K562 (cell line): ENCODE results near the gene HCRTR1.

Experiments used
- ATF1 ChIP-seq, 2 experiments: fragments of 450-650 bp in 1 of 2; IDR thresholded peaks; 2 replicates each; pipeline ENCODE4 v1.6.1; 2016; ENCODE audit warnings: missing compliant biosample characterization in 1 of 2, missing genetic modification characterization in 1 of 2
- ELF4 ChIP-seq: fragments of 450-650 bp; formaldehyde crosslinking; IDR thresholded peaks from 2 replicates; pipeline ENCODE4 v1.4.0; 2022; ENCODE audit warnings: missing genetic modification characterization
- RFX5 ChIP-seq: IDR thresholded peaks from 2 replicates; pipeline ENCODE4 v1.6.1; 2011; ENCODE audit warnings: low read depth, mild to moderate bottlenecking, improper control_type of control experiment, low read length
- ZKSCAN3 ChIP-seq: fragments of 250-450 bp; sonication (Bioruptor Pico); IDR thresholded peaks from 2 replicates; pipeline ENCODE4 v1.4.0; 2020
- ZNF717 ChIP-seq: fragments of 250-450 bp; sonication (Bioruptor Pico); IDR thresholded peaks from 2 replicates; pipeline ENCODE4 v1.5.0; 2021
- TF ChIP-seq, protein P1 (sequence below), 3 experiments: IDR thresholded peaks in 2 of 3; conservative IDR thresholded peaks in 1 of 3; 2 replicates each; pipeline ENCODE4 v1.5.1; 2011 to 2012; ENCODE audit warnings: low read length in 3 of 3, mild to moderate bottlenecking in 3 of 3, control low read depth in 2 of 3, improper control_type of control experiment in 1 of 3, inconsistent platforms in 1 of 3, low read depth in 1 of 3, mixed read lengths in 1 of 3, moderate library complexity in 1 of 3; ENCODE audit not compliant: insufficient read depth in 2 of 3
- TF ChIP-seq, protein P2 (sequence below), 2 experiments: fragments of 450-650 bp; IDR thresholded peaks; 2 replicates each; pipeline ENCODE4 v1.6.1; 2016; ENCODE audit warnings: mild to moderate bottlenecking in 2 of 2, borderline replicate concordance in 1 of 2, low read depth in 1 of 2, moderate library complexity in 1 of 2

DNA sequence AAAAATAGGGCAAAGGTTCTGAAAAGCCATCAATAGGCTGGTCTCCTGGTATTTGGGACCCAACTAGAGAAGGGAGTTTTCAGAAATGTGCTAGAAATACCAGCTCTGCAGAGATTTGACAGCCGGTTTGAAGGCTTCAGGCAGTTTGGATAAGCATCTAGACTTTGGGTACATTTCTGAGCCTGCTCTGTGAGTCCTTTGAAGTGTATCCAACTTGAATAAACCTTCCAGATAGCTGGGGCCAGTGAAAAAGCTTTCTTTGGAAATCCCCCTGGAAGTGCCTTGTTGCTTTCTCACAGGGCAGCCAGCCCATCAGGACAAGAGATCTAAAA is 33.6 kb downstream of the HCRTR1 start:
- TF ChIP-seq ELF4 (CRISPR knock-in tag) (no peak), ATF1 (CRISPR knock-in tag; IDR thresholded peaks at IDR 0.05) (no peak), ATF1 (tag; IDR thresholded peaks at IDR 0.05) (no peak), ZKSCAN3 (CRISPR knock-in tag) (no peak), ZNF717 (CRISPR knock-in tag) (no peak), RFX5 (no peak)
- TF ChIP-seq, protein P1, sequence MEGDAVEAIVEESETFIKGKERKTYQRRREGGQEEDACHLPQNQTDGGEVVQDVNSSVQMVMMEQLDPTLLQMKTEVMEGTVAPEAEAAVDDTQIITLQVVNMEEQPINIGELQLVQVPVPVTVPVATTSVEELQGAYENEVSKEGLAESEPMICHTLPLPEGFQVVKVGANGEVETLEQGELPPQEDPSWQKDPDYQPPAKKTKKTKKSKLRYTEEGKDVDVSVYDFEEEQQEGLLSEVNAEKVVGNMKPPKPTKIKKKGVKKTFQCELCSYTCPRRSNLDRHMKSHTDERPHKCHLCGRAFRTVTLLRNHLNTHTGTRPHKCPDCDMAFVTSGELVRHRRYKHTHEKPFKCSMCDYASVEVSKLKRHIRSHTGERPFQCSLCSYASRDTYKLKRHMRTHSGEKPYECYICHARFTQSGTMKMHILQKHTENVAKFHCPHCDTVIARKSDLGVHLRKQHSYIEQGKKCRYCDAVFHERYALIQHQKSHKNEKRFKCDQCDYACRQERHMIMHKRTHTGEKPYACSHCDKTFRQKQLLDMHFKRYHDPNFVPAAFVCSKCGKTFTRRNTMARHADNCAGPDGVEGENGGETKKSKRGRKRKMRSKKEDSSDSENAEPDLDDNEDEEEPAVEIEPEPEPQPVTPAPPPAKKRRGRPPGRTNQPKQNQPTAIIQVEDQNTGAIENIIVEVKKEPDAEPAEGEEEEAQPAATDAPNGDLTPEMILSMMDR (IDR thresholded peaks at IDR 0.05 in 2 of 3, conservative IDR thresholded peaks at IDR 0.05 in 1 of 3; ENCODE audit: insufficient read depth in 2 of 3, low read depth in 1 of 3, low read length in 3 of 3) = no peak
- TF ChIP-seq, protein P2, sequence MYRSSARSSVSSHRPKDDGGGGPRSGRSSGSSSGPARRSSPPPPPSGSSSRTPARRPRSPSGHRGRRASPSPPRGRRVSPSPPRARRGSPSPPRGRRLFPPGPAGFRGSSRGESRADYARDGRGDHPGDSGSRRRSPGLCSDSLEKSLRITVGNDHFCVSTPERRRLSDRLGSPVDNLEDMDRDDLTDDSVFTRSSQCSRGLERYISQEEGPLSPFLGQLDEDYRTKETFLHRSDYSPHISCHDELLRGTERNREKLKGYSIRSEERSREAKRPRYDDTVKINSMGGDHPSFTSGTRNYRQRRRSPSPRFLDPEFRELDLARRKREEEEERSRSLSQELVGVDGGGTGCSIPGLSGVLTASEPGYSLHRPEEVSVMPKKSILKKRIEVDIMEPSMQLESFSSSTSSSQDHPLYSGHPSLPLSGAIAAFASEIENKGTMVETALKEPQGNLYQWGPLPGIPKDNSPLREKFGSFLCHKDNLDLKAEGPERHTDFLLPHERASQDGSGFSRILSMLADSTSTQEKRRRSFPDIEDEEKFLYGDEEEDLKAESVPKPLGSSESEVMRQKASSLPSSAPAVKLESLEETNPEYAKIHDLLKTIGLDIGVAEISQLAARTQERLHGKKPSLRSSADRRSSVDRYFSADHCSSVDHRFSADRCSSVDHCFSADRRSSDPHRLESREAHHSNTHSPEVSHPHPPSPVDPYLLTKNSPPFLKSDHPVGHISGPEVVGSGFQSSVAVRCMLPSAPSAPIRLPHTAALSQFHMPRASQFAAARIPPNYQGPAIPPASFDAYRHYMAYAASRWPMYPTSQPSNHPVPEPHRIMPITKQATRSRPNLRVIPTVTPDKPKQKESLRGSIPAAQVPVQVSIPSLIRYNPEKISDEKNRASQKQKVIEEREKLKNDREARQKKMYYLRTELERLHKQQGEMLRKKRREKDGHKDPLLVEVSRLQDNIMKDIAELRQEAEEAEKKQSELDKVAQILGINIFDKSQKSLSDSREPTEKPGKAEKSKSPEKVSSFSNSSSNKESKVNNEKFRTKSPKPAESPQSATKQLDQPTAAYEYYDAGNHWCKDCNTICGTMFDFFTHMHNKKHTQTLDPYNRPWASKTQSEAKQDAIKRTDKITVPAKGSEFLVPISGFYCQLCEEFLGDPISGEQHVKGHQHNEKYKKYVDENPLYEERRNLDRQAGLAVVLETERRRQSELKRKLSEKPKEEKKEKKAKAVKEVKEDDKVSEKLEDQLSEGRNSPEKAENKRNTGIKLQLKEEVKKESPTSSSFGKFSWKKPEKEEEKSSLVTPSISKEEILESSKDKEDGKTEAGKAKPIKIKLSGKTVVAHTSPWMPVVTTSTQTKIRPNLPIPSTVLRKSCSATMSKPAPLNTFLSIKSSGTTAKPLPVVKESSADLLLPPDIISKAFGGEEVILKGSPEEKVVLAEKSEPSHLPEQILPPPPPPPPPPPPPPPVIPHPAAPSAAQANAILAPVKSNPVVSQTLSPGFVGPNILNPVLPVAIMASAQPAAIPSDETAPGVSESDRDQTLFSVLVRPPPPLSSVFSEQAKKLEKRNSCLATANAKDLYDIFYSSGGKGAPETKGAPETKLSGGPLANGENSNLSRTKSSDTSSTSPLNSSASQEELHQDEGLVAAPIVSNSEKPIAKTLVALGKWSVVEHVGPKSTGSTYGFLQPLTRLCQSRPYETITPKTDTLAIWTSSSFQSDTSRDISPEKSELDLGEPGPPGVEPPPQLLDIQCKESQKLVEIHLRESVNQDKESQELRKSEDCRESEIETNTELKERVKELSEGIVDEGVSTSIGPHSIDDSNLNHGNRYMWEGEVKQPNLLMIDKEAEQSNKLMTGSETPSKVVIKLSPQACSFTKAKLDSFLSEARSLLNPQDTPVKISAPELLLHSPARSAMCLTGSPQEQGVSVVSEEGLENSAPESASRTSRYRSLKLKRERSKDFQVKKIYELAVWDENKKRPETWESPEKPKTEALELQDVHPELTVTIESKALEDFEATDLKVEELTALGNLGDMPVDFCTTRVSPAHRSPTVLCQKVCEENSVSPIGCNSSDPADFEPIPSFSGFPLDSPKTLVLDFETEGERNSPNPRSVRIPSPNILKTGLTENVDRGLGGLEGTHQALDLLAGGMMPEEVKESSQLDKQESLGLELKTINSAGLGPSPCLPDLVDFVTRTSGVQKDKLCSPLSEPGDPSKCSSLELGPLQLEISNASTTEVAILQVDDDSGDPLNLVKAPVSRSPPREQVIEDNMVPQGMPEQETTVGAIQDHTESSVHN (IDR thresholded peaks at IDR 0.05; ENCODE audit: borderline replicate concordance in 1 of 2, low read depth in 1 of 2) = no peak
